ENCODE data around the gene TTC34.

Gene TTC34

DNA sequence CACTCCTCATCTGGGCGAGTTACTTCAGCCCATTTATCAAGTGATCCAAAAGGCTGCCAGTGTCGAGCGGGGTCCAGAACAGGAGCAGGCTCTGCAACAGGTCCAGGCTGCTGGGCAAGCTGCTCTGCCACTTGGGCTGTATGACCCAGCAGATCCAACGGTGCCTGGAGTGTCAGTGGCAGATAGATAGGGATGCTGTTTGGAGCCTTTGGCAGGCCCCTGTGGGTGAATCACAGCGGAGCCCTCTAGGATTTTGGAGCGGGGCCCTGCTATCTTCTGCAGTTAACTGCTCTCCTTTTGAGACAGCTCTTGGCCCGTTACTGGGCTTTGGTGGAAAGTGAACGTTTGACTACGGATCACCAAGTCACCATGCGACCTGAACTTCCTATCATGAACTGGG, 176.2 kb downstream of the TTC34 start:
- no CpG with 5 or more reads among the region's 10 CpGs for WGBS, 2 donors (ENCODE audit: extremely low coverage in 2 of 2, insufficient read length in 2 of 2, insufficient replicate concordance in 1 of 2)
- no peak for DNase-seq (ENCODE audit: low spot score)

DNA sequence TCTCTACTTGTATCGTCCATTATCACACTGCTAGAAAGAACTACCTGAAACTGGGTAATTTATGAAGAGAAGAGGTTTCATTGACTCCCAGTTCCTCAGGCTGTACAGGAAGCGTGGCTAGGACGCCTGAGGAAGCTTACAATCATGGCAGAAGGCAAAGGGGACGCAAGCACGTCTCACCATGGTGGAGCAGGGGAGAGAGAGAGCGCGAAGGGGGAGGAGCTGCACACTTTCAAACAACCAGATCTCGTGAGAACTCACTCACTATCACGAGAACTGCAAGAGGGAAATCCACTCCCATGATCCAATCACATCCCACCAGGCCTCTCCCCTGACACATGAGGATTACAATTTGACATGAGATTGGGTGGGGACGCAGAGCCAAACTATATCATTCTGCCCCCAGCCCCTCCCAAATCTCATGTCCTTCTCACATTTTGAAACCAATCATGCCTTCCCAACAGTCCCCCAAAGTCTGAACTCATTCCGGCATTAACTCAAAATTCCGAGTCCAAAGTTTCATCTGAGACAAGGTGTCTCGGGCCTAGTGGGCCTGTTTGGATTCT, 176.7 kb downstream of the TTC34 start:
- Histone ChIP-seq H3K4me1 (ENCODE audit: control insufficient read depth in 2 of 2, insufficient read depth in 1 of 2, low read depth in 1 of 2, low read length in 2 of 2) (peaks cover 3 to 4% of the 10 kb centered on the region in 2 donors), H3K27me3 (ENCODE audit: control insufficient read depth in 3 of 3, insufficient read depth in 3 of 3, low read depth in 1 of 3, low read length in 3 of 3) (peaks cover 15 to 77% (median 29%) of the 10 kb centered on the region in 3 experiments), H4K91ac (ENCODE audit: low read depth, low read length, poor library complexity) (no peak overlapping the region), H3K27ac (replicated peaks; ENCODE audit: low read length) (no peak overlapping the region), H2AK5ac (ENCODE audit: low read depth, low read length) (no peak overlapping the region), H3K4me3 (ENCODE audit: low read length in 2 of 2) (no peak overlapping the region), H3K14ac (ENCODE audit: low read length) (no peak overlapping the region), H2BK120ac (ENCODE audit: low read depth, low read length) (no peak overlapping the region), H2BK5ac (ENCODE audit: low read length) (no peak overlapping the region), H3K23ac (ENCODE audit: low read depth, low read length, poor library complexity) (no peak overlapping the region), H3K18ac (ENCODE audit: low read length) (no peak overlapping the region), H3K4ac (ENCODE audit: low read length) (no peak overlapping the region), H3K4me2 (ENCODE audit: insufficient read depth, low read length, poor library complexity, severe bottlenecking) (no peak overlapping the region), H3K79me1 (ENCODE audit: low read depth, low read length) (no peaks in the 10 kb centered on the region), H3K36me3 (replicated peaks in 1 of 2; ENCODE audit: control insufficient read depth in 2 of 2, insufficient read depth in 2 of 2, low read length in 2 of 2) (no peaks in the 10 kb centered on the region), H2AFZ (ENCODE audit: low read length) (no peak overlapping the region), H4K8ac (ENCODE audit: low read depth, low read length) (no peak overlapping the region), H2BK15ac (ENCODE audit: low read length) (no peak overlapping the region), H2BK12ac (ENCODE audit: low read length) (no peak overlapping the region), H3K9ac (ENCODE audit: low read depth, low read length, poor library complexity) (no peak overlapping the region), H3K9me3 (replicated peaks in 1 of 2; ENCODE audit: control insufficient read depth in 2 of 2, insufficient read depth in 1 of 2, low read depth in 1 of 2, low read length in 2 of 2) (peaks cover 0 to 1% of the 10 kb centered on the region in 2 donors)
- no peak for DNase-seq (ENCODE audit: low spot score)
- no CpG with 5 or more reads among the region's 13 CpGs for WGBS, 2 donors (ENCODE audit: extremely low coverage in 2 of 2, insufficient read length in 2 of 2, insufficient replicate concordance in 1 of 2)

More for the DNA sequence above, 176.2 kb downstream of the TTC34 start:
- no peak overlapping the region for H3K4me3 ChIP-seq (ENCODE audit: low read length in 2 of 2)
- H2BK5ac ChIP-seq (ENCODE audit: low read length), result no peak overlapping the region
- H3K27me3 ChIP-seq (ENCODE audit: control insufficient read depth in 3 of 3, insufficient read depth in 3 of 3, low read depth in 1 of 3, low read length in 3 of 3), result peaks cover 17 to 81% (median 34%) of the 10 kb centered on the region in 3 experiments
- H4K91ac ChIP-seq (ENCODE audit: low read depth, low read length, poor library complexity), result no peak overlapping the region
- no peak overlapping the region for H2AK5ac ChIP-seq (ENCODE audit: low read depth, low read length)
- no peak overlapping the region for H2AFZ ChIP-seq (ENCODE audit: low read length)
- no peak overlapping the region for H3K14ac ChIP-seq (ENCODE audit: low read length)
- no peaks in the 10 kb centered on the region for H3K36me3 ChIP-seq (replicated peaks in 1 of 2; ENCODE audit: control insufficient read depth in 2 of 2, insufficient read depth in 2 of 2, low read length in 2 of 2)
- H3K23ac ChIP-seq (ENCODE audit: low read depth, low read length, poor library complexity), result no peak overlapping the region
- H2BK120ac ChIP-seq (ENCODE audit: low read depth, low read length), result no peak overlapping the region
- H2BK12ac ChIP-seq (ENCODE audit: low read length), result no peak overlapping the region
- no peak overlapping the region for H3K4ac ChIP-seq (ENCODE audit: low read length)
- H3K9me3 ChIP-seq (replicated peaks in 1 of 2; ENCODE audit: control insufficient read depth in 2 of 2, insufficient read depth in 1 of 2, low read depth in 1 of 2, low read length in 2 of 2), result peaks cover 0 to 4% of the 10 kb centered on the region in 2 donors
- H3K4me2 ChIP-seq (ENCODE audit: insufficient read depth, low read length, poor library complexity, severe bottlenecking), result no peak overlapping the region
- peaks cover 3 to 4% of the 10 kb centered on the region in 2 donors for H3K4me1 ChIP-seq (ENCODE audit: control insufficient read depth in 2 of 2, insufficient read depth in 1 of 2, low read depth in 1 of 2, low read length in 2 of 2)
- no peaks in the 10 kb centered on the region for H3K79me1 ChIP-seq (ENCODE audit: low read depth, low read length)
- H3K9ac ChIP-seq (ENCODE audit: low read depth, low read length, poor library complexity), result no peak overlapping the region
- H3K27ac ChIP-seq (replicated peaks; ENCODE audit: low read length), result no peak overlapping the region
- H4K8ac ChIP-seq (ENCODE audit: low read depth, low read length), result no peak overlapping the region
- no peak overlapping the region for H2BK15ac ChIP-seq (ENCODE audit: low read length)
- no peak overlapping the region for H3K18ac ChIP-seq (ENCODE audit: low read length)

DNA sequence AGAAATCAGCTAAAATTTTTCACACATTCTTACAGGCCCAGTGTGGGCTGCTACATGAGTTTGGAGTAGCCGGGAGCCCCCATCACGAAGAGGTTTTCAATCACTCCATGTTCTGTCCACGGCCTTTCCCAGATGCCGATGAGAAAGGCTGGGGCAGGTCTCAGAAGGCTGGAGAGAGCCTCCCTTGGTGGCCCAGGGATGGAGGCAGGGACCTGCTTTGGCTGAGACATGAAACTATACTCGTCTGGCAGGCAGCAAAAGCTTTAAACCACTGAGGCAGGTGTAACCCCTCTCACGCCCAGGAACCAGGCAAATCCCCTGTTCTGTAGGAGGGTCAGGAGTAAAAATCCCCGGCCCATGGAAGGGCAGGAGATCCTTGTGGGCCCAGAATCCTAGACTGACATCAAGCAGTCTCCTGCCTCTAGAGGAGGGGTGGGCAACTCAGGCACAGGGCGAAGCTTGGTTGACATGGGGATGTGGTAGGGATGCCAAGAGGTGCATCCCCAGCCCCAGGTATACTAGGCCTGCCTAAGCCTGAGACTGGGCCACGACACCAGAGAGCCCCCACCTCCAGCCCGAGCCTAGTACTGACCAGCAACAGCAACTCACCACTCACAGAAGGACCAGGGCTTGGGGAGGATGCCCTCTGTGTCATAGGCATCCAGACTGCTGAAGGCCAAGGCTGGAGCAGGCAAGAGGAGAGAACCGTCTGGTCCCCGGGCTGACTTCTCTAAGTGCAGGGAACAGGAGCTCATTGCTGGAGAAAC, 177.7 kb downstream of the TTC34 start:
- Histone ChIP-seq H3K14ac (ENCODE audit: low read length) (no peak overlapping the region), H2BK5ac (ENCODE audit: low read length) (no peak overlapping the region), H3K4ac (ENCODE audit: low read length) (no peak overlapping the region), H2AK5ac (ENCODE audit: low read depth, low read length) (peak overlapping the region; percentile 83), H3K9ac (ENCODE audit: low read depth, low read length, poor library complexity) (no peak overlapping the region), H3K27me3 (ENCODE audit: control insufficient read depth in 3 of 3, insufficient read depth in 3 of 3, low read depth in 1 of 3, low read length in 3 of 3) (peaks cover 6 to 68% (median 19%) of the 10 kb centered on the region in 3 experiments), H3K23ac (ENCODE audit: low read depth, low read length, poor library complexity) (no peak overlapping the region), H2BK12ac (ENCODE audit: low read length) (no peak overlapping the region), H4K91ac (ENCODE audit: low read depth, low read length, poor library complexity) (no peak overlapping the region), H2BK15ac (ENCODE audit: low read length) (no peak overlapping the region), H2AFZ (ENCODE audit: low read length) (no peak overlapping the region), H2BK120ac (ENCODE audit: low read depth, low read length) (no peak overlapping the region), H3K9me3 (replicated peaks in 1 of 2; ENCODE audit: control insufficient read depth in 2 of 2, insufficient read depth in 1 of 2, low read depth in 1 of 2, low read length in 2 of 2) (peaks cover 0 to 1% of the 10 kb centered on the region in 2 donors), H3K27ac (replicated peaks; ENCODE audit: low read length) (no peak overlapping the region), H3K4me3 (ENCODE audit: low read length in 2 of 2) (no peak overlapping the region), H3K36me3 (replicated peaks in 1 of 2; ENCODE audit: control insufficient read depth in 2 of 2, insufficient read depth in 2 of 2, low read length in 2 of 2) (no peaks in the 10 kb centered on the region), H3K79me1 (ENCODE audit: low read depth, low read length) (no peaks in the 10 kb centered on the region), H3K4me2 (ENCODE audit: insufficient read depth, low read length, poor library complexity, severe bottlenecking) (no peak overlapping the region), H3K18ac (ENCODE audit: low read length) (no peak overlapping the region), H3K4me1 (ENCODE audit: control insufficient read depth in 2 of 2, insufficient read depth in 1 of 2, low read depth in 1 of 2, low read length in 2 of 2) (peaks cover 3 to 4% of the 10 kb centered on the region in 2 donors), H4K8ac (ENCODE audit: low read depth, low read length) (no peak overlapping the region)
- no peak for DNase-seq (ENCODE audit: low spot score)
- WGBS, 2 donors (ENCODE audit: extremely low coverage in 2 of 2, insufficient read length in 2 of 2, insufficient replicate concordance in 1 of 2), result no CpG with 5 or more reads among the region's 12 CpGs

DNA sequence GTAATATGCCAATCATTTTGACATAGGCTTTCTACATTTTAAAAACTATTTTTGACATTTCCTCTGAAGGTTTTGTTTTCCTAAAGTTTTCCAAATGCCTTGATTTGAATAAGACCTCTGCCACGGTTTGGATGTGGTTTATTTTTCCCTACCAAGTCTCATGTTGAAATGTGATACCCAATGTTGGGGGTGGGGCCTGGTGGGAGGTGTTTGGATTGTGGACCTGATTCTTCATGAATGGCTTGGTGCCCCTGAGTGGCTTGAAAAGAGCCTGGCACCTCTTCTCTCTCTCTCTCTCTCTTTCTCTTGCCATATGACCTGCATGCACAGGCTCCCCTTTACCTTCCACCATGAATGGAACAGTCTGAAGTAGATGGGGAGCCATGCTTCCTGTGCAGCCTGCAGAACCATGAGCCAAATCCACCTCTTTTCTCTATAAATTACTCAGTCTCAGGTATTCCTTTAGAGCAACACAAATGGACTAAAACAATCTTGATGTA, 183.5 kb downstream of the TTC34 start:
- peaks cover 0 to 7% of the 10 kb centered on the region in 2 donors for H3K9me3 ChIP-seq (replicated peaks in 1 of 2; ENCODE audit: control insufficient read depth in 2 of 2, insufficient read depth in 1 of 2, low read depth in 1 of 2, low read length in 2 of 2)
- peaks cover 0 to 13% (median 0%) of the 10 kb centered on the region in 3 experiments for H3K27me3 ChIP-seq (ENCODE audit: control insufficient read depth in 3 of 3, insufficient read depth in 3 of 3, low read depth in 1 of 3, low read length in 3 of 3)
- H2AFZ ChIP-seq (ENCODE audit: low read length), result no peak overlapping the region
- H4K91ac ChIP-seq (ENCODE audit: low read depth, low read length, poor library complexity), result no peak overlapping the region
- H2AK5ac ChIP-seq (ENCODE audit: low read depth, low read length), result no peak overlapping the region
- H2BK12ac ChIP-seq (ENCODE audit: low read length), result no peak overlapping the region
- H2BK5ac ChIP-seq (ENCODE audit: low read length), result no peak overlapping the region
- H3K14ac ChIP-seq (ENCODE audit: low read length), result no peak overlapping the region
- no peak overlapping the region for H3K18ac ChIP-seq (ENCODE audit: low read length)
- no peak overlapping the region for H3K27ac ChIP-seq (replicated peaks; ENCODE audit: low read length)
- H3K4ac ChIP-seq (ENCODE audit: low read length), result no peak overlapping the region
- H3K4me2 ChIP-seq (ENCODE audit: insufficient read depth, low read length, poor library complexity, severe bottlenecking), result no peak overlapping the region
- H3K23ac ChIP-seq (ENCODE audit: low read depth, low read length, poor library complexity), result no peak overlapping the region
- no peak for DNase-seq (ENCODE audit: low spot score)
- H3K4me1 ChIP-seq (ENCODE audit: control insufficient read depth in 2 of 2, insufficient read depth in 1 of 2, low read depth in 1 of 2, low read length in 2 of 2), result peaks cover 0 to 7% of the 10 kb centered on the region in 2 donors
- H3K4me3 ChIP-seq (ENCODE audit: low read length in 2 of 2), result no peak overlapping the region
- H4K8ac ChIP-seq (ENCODE audit: low read depth, low read length), result no peak overlapping the region
- WGBS, 2 donors (ENCODE audit: extremely low coverage in 2 of 2, insufficient read length in 2 of 2, insufficient replicate concordance in 1 of 2), result no CpG with 5 or more reads among the region's 1 CpG
- no peaks in the 10 kb centered on the region for H3K36me3 ChIP-seq (replicated peaks in 1 of 2; ENCODE audit: control insufficient read depth in 2 of 2, insufficient read depth in 2 of 2, low read length in 2 of 2)
- no peak overlapping the region for H2BK120ac ChIP-seq (ENCODE audit: low read depth, low read length)
- no peaks in the 10 kb centered on the region for H3K79me1 ChIP-seq (ENCODE audit: low read depth, low read length)
- H3K9ac ChIP-seq (ENCODE audit: low read depth, low read length, poor library complexity), result no peak overlapping the region
- no peak overlapping the region for H2BK15ac ChIP-seq (ENCODE audit: low read length)
